Activated CD8-positive, alpha-beta T cell treated with anti-CD3 and anti-CD28 coated beads for 36 hours (primary cell): ENCODE data around the gene ESYT2. TPM values are rescaled to one million over a fixed set of nuclear protein-coding genes. Genes with fewer than 3 reads are reported as not detected.

Source experiments
- ATAC-seq: fragments of 200-7000 bp; cut with Tn5 transposase; one replicate; pipeline ENCODE4 v1.10.0; 2021; ENCODE audit warnings: mild to moderate bottlenecking, moderate library complexity
- CTCF ChIA-PET: fragments of 350-600 bp; sonication (Branson Sonifier 250); formaldehyde crosslinking; loops from one replicate; lab custom pipeline; 2021; ENCODE audit warnings: antibody characterized with exemption; lab: Charles Lee
- POLR2A ChIA-PET: fragments of 350-600 bp; sonication (Branson Sonifier 250); formaldehyde crosslinking; loops from one replicate; lab custom pipeline; 2021; ENCODE audit warnings: antibody characterized with exemption; lab: Charles Lee
- DNase-seq: peaks from one replicate; pipeline ENCODE4 v3.0.0-alpha.2; 2020
- H3K27ac Mint-ChIP-seq: one replicate; pipeline ENCODE4 v1.8.0; 2021; ENCODE audit warnings: mild to moderate bottlenecking, mixed read lengths
- H3K27me3 Mint-ChIP-seq: one replicate; pipeline ENCODE4 v1.8.0; 2021; ENCODE audit warnings: mixed read lengths
- H3K36me3 Mint-ChIP-seq: one replicate; pipeline ENCODE4 v1.8.0; 2021; ENCODE audit warnings: low read depth, mixed read lengths
- H3K4me1 Mint-ChIP-seq: one replicate; pipeline ENCODE4 v1.8.0; 2021; ENCODE audit warnings: low read depth, mixed read lengths
- H3K4me3 Mint-ChIP-seq: one replicate; pipeline ENCODE4 v1.8.0; 2021; ENCODE audit warnings: mild to moderate bottlenecking, moderate library complexity, mixed read lengths
- H3K9me3 Mint-ChIP-seq: one replicate; pipeline ENCODE4 v1.8.0; 2021; ENCODE audit warnings: mixed read lengths
- intact Hi-C: fragments of 100-400 bp; cut with micrococcal nuclease; formaldehyde crosslinking; loops from one replicate; pipeline ENCODE4 v1.10.0; 2022
- total RNA-seq, 2 experiments: library from RNA; stranded (reverse); gene quantifications; one replicate each; pipeline ENCODE4 v1.2.3, GENCODE V29; 2021
- TF ChIP-seq, protein P1 (sequence below): fragments of 200-600 bp; IDR thresholded peaks from one replicate; pipeline ENCODE4 v1.8.0; 2022; ENCODE audit warnings: antibody characterized with exemption, mild to moderate bottlenecking

Gene ESYT2
- total RNA-seq, 2 experiments from 2014 or later, result 55.5 to 56.6 TPM

GRCh38 chr7:158702944-158703343 is 126.4 kb downstream of the ESYT2 start:
- CTCF ChIA-PET, result no interaction called here
- H3K36me3 Mint-ChIP-seq, result peaks cover 43% of the 10 kb centered on the region
- no peaks in the 10 kb centered on the region for H3K27me3 Mint-ChIP-seq
- H3K27ac Mint-ChIP-seq, result no peak overlapping the region
- ATAC-seq (no peak), DNase-seq (no peak)
- intact Hi-C loops, result loop anchor here (5.0 to 10.0 kb wide), 2 partner anchors 114 to 162 kb away; no protein-coding TSS in a partner anchor
- H3K9me3 Mint-ChIP-seq, result peaks cover 4% of the 10 kb centered on the region
- POLR2A ChIA-PET, result no interaction called here
- peaks cover 37% of the 10 kb centered on the region for H3K4me1 Mint-ChIP-seq
- TF ChIP-seq, protein P1, sequence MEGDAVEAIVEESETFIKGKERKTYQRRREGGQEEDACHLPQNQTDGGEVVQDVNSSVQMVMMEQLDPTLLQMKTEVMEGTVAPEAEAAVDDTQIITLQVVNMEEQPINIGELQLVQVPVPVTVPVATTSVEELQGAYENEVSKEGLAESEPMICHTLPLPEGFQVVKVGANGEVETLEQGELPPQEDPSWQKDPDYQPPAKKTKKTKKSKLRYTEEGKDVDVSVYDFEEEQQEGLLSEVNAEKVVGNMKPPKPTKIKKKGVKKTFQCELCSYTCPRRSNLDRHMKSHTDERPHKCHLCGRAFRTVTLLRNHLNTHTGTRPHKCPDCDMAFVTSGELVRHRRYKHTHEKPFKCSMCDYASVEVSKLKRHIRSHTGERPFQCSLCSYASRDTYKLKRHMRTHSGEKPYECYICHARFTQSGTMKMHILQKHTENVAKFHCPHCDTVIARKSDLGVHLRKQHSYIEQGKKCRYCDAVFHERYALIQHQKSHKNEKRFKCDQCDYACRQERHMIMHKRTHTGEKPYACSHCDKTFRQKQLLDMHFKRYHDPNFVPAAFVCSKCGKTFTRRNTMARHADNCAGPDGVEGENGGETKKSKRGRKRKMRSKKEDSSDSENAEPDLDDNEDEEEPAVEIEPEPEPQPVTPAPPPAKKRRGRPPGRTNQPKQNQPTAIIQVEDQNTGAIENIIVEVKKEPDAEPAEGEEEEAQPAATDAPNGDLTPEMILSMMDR, result no peak
- H3K4me3 Mint-ChIP-seq, result peak overlapping the region; percentile 76

DNA sequence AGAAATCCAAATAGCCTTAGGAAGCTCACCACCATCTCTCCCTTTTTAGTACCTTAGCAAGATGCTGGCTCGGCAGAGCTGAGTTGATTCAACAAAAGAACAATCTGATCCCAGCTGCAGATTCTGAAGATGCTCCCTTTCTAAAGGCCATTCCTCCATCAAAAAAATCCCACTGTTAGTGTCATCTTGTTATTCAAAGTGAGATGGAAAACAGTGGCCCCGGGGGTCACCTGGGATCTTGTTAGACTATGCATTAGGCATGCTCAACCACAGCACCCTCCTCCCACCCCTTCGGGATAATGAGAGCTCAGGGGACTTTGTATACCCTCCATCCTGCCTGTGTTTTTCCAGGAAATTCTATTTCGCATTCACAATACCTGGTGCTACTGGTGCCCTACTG is 127.1 kb downstream of the ESYT2 start:
- ChIA-PET CTCF (interaction anchor here (1.1 kb wide), 1 partner anchor 275 kb away, joined by 3 read pairs; no protein-coding TSS in a partner anchor), POLR2A (no interaction called here)
- H3K27me3 Mint-ChIP-seq, result no peaks in the 10 kb centered on the region
- H3K4me1 Mint-ChIP-seq, result peaks cover 37% of the 10 kb centered on the region
- ATAC-seq, result no peak
- H3K27ac Mint-ChIP-seq, result no peak overlapping the region
- peaks cover 48% of the 10 kb centered on the region for H3K36me3 Mint-ChIP-seq
- intact Hi-C loops, result loop anchor here (5.0 to 10.0 kb wide), 2 partner anchors 115 to 163 kb away; no protein-coding TSS in a partner anchor
- no peak for DNase-seq
- H3K9me3 Mint-ChIP-seq, result no peaks in the 10 kb centered on the region
- H3K4me3 Mint-ChIP-seq, result peak overlapping the region; percentile 76
- TF ChIP-seq, protein P1, result no peak

GRCh38 chr7:158700008-158700407 is 129.3 kb downstream of the ESYT2 start:
- Mint-ChIP-seq H3K4me3 (no peak overlapping the region), H3K27ac (no peak overlapping the region), H3K9me3 (no peaks in the 10 kb centered on the region), H3K27me3 (no peaks in the 10 kb centered on the region), H3K36me3 (peaks cover 65% of the 10 kb centered on the region), H3K4me1 (peaks cover 30% of the 10 kb centered on the region)
- ChIA-PET POLR2A (interaction anchor here (1.2 kb wide), 1 partner anchor 15 kb away, joined by 3 read pairs; no protein-coding TSS in a partner anchor), CTCF (interaction anchor here (1.0 kb wide), 1 partner anchor 276 kb away, joined by 3 read pairs; no protein-coding TSS in a partner anchor)
- intact Hi-C loops, result loop anchor here (5.0 to 10.0 kb wide), 2 partner anchors 117 to 165 kb away; no protein-coding TSS in a partner anchor
- TF ChIP-seq, protein P1, result no peak
- DNase-seq, result no peak
- ATAC-seq, result no peak

- intact Hi-C loops, result no loop called here
- peaks cover 30% of the 10 kb centered on the region for H3K4me1 Mint-ChIP-seq
Observed at GRCh38 chr7:158699341-158699740, 130.0 kb downstream of the ESYT2 start.

More at GRCh38 chr7:158699341-158699740, 130.0 kb downstream of the ESYT2 start:
- ATAC-seq, result no peak
- POLR2A ChIA-PET, result interaction anchor here (1.1 to 1.2 kb wide), 3 partner anchors 10 to 130 kb away, joined by 3 to 5 read pairs (median 3); partner anchors contain the start of gene ESYT2
- CTCF ChIA-PET, result no interaction called here
- H3K27me3 Mint-ChIP-seq, result no peaks in the 10 kb centered on the region
- no peak overlapping the region for H3K27ac Mint-ChIP-seq
- H3K4me3 Mint-ChIP-seq, result no peak overlapping the region
- H3K36me3 Mint-ChIP-seq, result peaks cover 65% of the 10 kb centered on the region
- TF ChIP-seq, protein P1, result no peak
- no peaks in the 10 kb centered on the region for H3K9me3 Mint-ChIP-seq
- no peak for DNase-seq
